PC-3 (cell line): ENCODE results near the gene SMAP2. TPM values are rescaled to one million over a fixed set of nuclear protein-coding genes. Genes with fewer than 3 reads are reported as not detected.
"Not testable (repeated sequence)": the region's sequence is repeated elsewhere in the genome, so short reads cannot be mapped to it uniquely, and the experiment has no call there.

Experiments used
- ATAC-seq: fragments of 200-7000 bp; cut with Tn5 transposase; 2 replicates; pipeline ENCODE4 v1.9.1; 2020; ENCODE audit warnings: mild to moderate bottlenecking, moderate library complexity
- BruUV-seq: library from RNA; stranded (reverse); fragments of 400-500 nt; replicated peaks from 2 replicates; lab custom pipeline; 2021; lab: Mats Ljungman, UMichigan
- CTCF ChIA-PET: fragments of 300-600 bp; sonication (Branson Sonifier 250); formaldehyde crosslinking; loops from one replicate; lab custom pipeline; 2022; ENCODE audit warnings: antibody characterized with exemption; lab: Charles Lee
- POLR2A ChIA-PET: fragments of 300-600 bp; sonication (Branson Sonifier 250); formaldehyde crosslinking; loops from one replicate; lab custom pipeline; 2022; ENCODE audit warnings: antibody characterized with exemption; ENCODE audit not compliant: unreplicated experiment; lab: Charles Lee
- DNase-seq: peaks from one replicate; pipeline ENCODE4 v3.0.0-alpha.2; 2015
- H2AFZ ChIP-seq: fragments of 300-600 bp; sonication (generic); 2 replicates; pipeline ENCODE4 v1.6.0; 2016; ENCODE audit warnings: antibody characterized with exemption, low read length
- H3F3A ChIP-seq: fragments of 300-600 bp; sonication (generic); one replicate; pipeline ENCODE4 v1.6.0; 2017; ENCODE audit warnings: antibody characterized with exemption, low read length, control low read depth, mild to moderate bottlenecking; ENCODE audit not compliant: unreplicated experiment
- H3K27ac ChIP-seq: fragments of 300-600 bp; sonication (generic); 2 replicates; pipeline ENCODE4 v1.5.1; 2016; ENCODE audit warnings: mild to moderate bottlenecking, low read length
- H3K27me3 ChIP-seq: fragments of 300-600 bp; sonication (generic); 2 replicates; pipeline ENCODE4 v1.6.1; 2016; ENCODE audit warnings: low read length, mixed read lengths
- H3K36me3 ChIP-seq: fragments of 300-600 bp; sonication (generic); 2 replicates; pipeline ENCODE4 v1.6.1; 2016; ENCODE audit warnings: low read depth, mixed run types, low read length, mixed read lengths
- H3K4me1 ChIP-seq: fragments of 300-600 bp; sonication (generic); 2 replicates; pipeline ENCODE4 v1.5.1; 2016; ENCODE audit warnings: low read length; ENCODE audit not compliant: insufficient read depth
- H3K4me2 ChIP-seq: fragments of 300-600 bp; sonication (generic); 2 replicates; pipeline ENCODE4 v1.6.0; 2016; ENCODE audit warnings: low read length
- H3K4me3 ChIP-seq: fragments of 300-600 bp; sonication (generic); 2 replicates; pipeline ENCODE4 v1.5.1; 2016; ENCODE audit warnings: mild to moderate bottlenecking, low read length, mixed read lengths
- H3K79me2 ChIP-seq: fragments of 300-600 bp; sonication (generic); 2 replicates; pipeline ENCODE4 v1.6.1; 2017; ENCODE audit warnings: low read length, mixed read lengths
- H3K9ac ChIP-seq: fragments of 300-600 bp; sonication (generic); 2 replicates; pipeline ENCODE4 v1.6.0; 2016; ENCODE audit warnings: mild to moderate bottlenecking, low read length
- H3K9me2 ChIP-seq: fragments of 300-600 bp; sonication (generic); replicated peaks from 2 replicates; pipeline ENCODE4 v1.6.1; 2016; ENCODE audit warnings: mixed run types, low read length, mixed read lengths
- H3K9me3 ChIP-seq: fragments of 300-600 bp; sonication (generic); 2 replicates; pipeline ENCODE4 v1.6.1; 2016; ENCODE audit warnings: low read length, mixed read lengths
- H4K20me1 ChIP-seq: fragments of 300-600 bp; sonication (generic); 2 replicates; pipeline ENCODE4 v1.6.1; 2016; ENCODE audit warnings: low read length, mixed read lengths
- EZH2 ChIP-seq: fragments of 300-600 bp; sonication (generic); IDR thresholded peaks from one replicate; pipeline ENCODE4 v1.6.1; 2017; ENCODE audit warnings: antibody characterized with exemption, mild to moderate bottlenecking, low read length; ENCODE audit not compliant: unreplicated experiment
- EZH2phosphoT487 ChIP-seq: fragments of 300-600 bp; sonication (generic); IDR thresholded peaks from 2 replicates; pipeline ENCODE4 v1.6.1; 2018; ENCODE audit warnings: mild to moderate bottlenecking, antibody characterized with exemption, low read length, borderline replicate concordance
- intact Hi-C: fragments of 100-400 bp; cut with micrococcal nuclease; formaldehyde crosslinking; loops from 2 replicates; pipeline ENCODE4 v1.9.0; 2023
- total RNA-seq: library from RNA; depleted of rRNA; stranded (reverse); fragments of >200 nt; gene quantifications from 2 replicates; pipeline ENCODE4 v1.2.3, GENCODE V29; 2014
- TF ChIP-seq, protein P1 (sequence below): fragments of 300-600 bp; sonication (generic); conservative IDR thresholded peaks from 2 replicates; pipeline ENCODE4 v1.5.1; 2017; ENCODE audit warnings: antibody characterized with exemption, low read depth, mild to moderate bottlenecking, low read length

The SMAP2 gene
- total RNA-seq, 1 experiment from 2014 or later: 48.1 TPM

DNA sequence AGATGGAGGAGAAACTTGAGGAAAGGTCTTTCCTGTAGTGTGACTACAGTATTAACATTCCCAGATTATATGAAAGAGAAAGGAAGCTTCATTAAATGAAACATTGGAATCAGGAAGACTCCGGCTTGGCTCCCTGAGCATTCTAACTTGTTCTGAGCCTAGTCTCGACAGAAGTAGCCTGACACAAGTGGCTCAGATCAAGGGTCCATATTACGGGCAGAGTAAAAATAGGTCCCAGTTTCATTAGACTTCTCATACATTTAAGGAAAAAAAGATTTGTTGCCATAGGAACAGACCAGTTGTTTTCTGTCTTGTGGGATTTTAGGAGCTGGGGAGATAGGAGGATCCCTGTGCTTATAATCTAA lies 12.8 kb downstream of the SMAP2 start:
- H2AFZ ChIP-seq: no peak overlapping the region
- no peak overlapping the region for H3K27ac ChIP-seq
- peaks cover 84% of the 10 kb centered on the region for H3K79me2 ChIP-seq
- no peaks in the 10 kb centered on the region for H3K9me2 ChIP-seq
- ATAC-seq: no peak
- ChIA-PET CTCF (no interaction called here), POLR2A (no interaction called here)
- DNase-seq: no peak
- no peak overlapping the region for H3K4me3 ChIP-seq
- TF ChIP-seq, protein P1, sequence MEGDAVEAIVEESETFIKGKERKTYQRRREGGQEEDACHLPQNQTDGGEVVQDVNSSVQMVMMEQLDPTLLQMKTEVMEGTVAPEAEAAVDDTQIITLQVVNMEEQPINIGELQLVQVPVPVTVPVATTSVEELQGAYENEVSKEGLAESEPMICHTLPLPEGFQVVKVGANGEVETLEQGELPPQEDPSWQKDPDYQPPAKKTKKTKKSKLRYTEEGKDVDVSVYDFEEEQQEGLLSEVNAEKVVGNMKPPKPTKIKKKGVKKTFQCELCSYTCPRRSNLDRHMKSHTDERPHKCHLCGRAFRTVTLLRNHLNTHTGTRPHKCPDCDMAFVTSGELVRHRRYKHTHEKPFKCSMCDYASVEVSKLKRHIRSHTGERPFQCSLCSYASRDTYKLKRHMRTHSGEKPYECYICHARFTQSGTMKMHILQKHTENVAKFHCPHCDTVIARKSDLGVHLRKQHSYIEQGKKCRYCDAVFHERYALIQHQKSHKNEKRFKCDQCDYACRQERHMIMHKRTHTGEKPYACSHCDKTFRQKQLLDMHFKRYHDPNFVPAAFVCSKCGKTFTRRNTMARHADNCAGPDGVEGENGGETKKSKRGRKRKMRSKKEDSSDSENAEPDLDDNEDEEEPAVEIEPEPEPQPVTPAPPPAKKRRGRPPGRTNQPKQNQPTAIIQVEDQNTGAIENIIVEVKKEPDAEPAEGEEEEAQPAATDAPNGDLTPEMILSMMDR: no peak
- no peak for TF ChIP-seq EZH2
- TF ChIP-seq EZH2phosphoT487: no peak
- no peaks in the 10 kb centered on the region; the same call in 1 of the 2 replicates for H3K36me3 ChIP-seq
- peaks cover 57% of the 10 kb centered on the region for H3K4me1 ChIP-seq
- no peaks in the 10 kb centered on the region for H3K27me3 ChIP-seq
- H3F3A ChIP-seq: peaks cover 21% of the 10 kb centered on the region
- H3K4me2 ChIP-seq: no peak overlapping the region
- H4K20me1 ChIP-seq: no peaks in the 10 kb centered on the region
- no peak overlapping the region for H3K9ac ChIP-seq
- no peaks in the 10 kb centered on the region for H3K9me3 ChIP-seq
- intact Hi-C loops: no loop called here
- BruUV-seq: no TSS peak

DNA sequence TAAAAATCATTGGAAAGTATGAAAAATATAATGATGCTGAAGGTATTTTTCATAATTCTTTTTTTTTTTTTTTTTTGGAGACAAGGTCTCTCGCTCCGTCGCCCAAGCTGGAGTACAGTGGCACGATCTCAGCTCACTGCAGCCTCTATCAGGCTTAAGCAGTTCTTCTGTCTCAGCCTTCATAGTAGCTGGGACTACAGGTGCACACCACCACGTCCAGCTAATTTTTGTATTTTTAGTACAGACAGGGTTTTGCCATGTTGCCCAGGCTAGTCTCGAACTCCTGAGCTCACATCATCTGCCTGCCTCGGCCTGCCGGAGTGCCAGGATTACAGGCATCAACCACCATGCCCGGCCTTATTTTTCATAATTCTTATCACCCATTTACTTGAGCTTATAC lies 13.3 kb downstream of the SMAP2 start:
- BruUV-seq: no TSS peak
- ChIA-PET POLR2A (no interaction called here), CTCF (no interaction called here)
- no peak overlapping the region for H3K4me2 ChIP-seq
- H3K27ac ChIP-seq: no peak overlapping the region
- H4K20me1 ChIP-seq: no peaks in the 10 kb centered on the region
- no peak for TF ChIP-seq EZH2
- TF ChIP-seq, protein P1: no peak
- no peak for TF ChIP-seq EZH2phosphoT487
- H3F3A ChIP-seq: peaks cover 21% of the 10 kb centered on the region
- ATAC-seq: no peak
- no peaks in the 10 kb centered on the region; the same call in 1 of the 2 replicates for H3K36me3 ChIP-seq
- peaks cover 84% of the 10 kb centered on the region for H3K79me2 ChIP-seq
- H2AFZ ChIP-seq: no peak overlapping the region
- no peak for DNase-seq
- intact Hi-C loops: no loop called here
- no peaks in the 10 kb centered on the region for H3K9me3 ChIP-seq
- no peaks in the 10 kb centered on the region for H3K27me3 ChIP-seq
- peaks cover 57% of the 10 kb centered on the region for H3K4me1 ChIP-seq
- H3K4me3 ChIP-seq: no peak overlapping the region
- H3K9me2 ChIP-seq: no peaks in the 10 kb centered on the region
- H3K9ac ChIP-seq: no peak overlapping the region

DNA sequence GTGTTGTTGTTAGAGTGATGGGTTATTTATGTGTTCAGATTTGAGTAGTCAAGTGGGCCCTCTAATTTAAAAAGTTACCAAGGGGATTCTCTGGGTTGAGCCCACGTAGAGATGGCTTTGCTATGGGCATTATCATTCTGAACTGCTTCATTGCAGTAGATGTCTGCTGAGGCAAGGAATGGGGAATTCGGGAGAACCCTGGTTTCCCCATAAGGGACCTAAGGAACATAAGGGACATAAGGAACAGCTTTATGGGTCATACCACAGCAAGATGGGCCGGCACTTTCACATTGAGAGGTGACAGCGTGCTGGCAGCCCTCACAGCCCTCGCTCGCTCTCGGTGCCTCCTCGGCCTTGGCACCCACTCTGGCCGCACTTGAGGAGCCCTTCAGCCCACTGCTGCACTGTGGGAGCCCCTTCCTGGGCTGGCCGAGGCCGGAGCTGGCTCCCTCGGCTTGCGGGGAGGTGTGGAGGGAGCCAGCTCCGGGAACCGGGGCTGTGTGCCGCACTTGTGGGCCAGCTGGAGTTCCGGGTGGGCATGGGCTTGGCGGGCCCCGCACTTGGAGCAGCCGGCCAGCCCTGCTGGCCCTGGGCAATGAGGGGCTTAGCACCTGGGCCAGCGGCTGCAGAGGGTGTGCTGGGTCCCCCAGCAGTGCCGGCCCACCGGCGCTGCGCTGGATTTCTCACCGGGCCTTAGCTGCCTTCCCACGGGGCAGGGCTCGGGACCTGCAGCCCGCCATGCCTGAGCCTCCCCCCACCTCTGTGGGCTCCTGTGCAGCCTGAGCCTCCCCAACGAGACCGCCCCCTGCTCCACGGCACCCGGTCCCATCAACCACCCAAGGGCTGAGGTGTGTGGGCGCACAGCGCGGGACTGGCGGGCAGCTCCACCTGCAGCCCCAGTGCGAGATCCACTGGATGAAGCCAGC lies 14.1 kb downstream of the SMAP2 start:
- POLR2A ChIA-PET, H3K9ac ChIP-seq, H3K9me2 ChIP-seq, H3K27ac ChIP-seq, BruUV-seq, CTCF ChIA-PET, H3K4me3 ChIP-seq, H3K9me3 ChIP-seq, H2AFZ ChIP-seq, H3K36me3 ChIP-seq, H3K27me3 ChIP-seq, intact Hi-C loops, H3K4me2 ChIP-seq, H4K20me1 ChIP-seq, ATAC-seq, DNase-seq: not testable (repeated sequence)
- Histone ChIP-seq H3K4me1 (peaks cover 53% of the 10 kb centered on the region), H3K79me2 (peaks cover 84% of the 10 kb centered on the region), H3F3A (peaks cover 15% of the 10 kb centered on the region)

DNA sequence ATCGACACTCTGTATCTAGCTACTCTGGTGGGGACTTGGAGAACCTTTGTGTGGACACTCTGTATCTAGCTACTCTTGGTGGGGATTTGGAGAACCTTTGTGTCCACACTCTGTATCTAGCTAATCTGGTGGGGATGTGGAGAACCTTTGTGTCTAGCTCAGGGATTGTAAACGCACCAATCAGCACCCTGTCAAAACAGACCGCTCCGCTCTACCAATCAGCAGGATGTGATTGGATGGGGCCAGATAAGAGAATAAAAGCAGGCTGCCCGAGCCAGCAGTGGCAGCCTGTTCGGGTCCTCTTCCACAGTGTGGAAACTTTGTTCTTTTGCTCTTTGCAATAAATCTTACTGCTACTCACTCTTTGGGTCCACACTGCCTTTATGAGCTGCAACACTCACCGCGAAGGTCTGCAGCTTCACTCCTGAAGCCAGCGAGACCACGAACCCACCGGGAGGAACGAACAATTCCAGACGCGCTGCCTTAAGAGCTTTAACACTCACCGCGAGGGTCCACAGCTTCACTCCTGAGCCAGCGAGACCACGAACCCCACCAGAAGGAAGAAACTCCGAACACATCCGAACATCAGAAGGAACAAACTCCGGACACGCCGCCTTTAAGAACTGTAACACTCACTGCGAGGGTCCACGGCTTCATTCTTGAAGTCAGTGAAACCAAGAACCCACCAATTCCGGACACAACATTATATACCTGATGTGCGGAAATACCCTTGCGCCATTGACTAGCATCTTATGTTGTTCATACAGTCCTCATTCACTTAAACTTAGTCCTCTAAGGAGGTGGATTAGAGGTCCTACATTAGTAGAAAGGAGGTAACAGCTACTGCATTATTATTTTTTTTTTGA lies 15.2 kb downstream of the SMAP2 start:
- H3K9me2 ChIP-seq, CTCF ChIA-PET, H3K9me3 ChIP-seq, H3K4me2 ChIP-seq, H3K4me3 ChIP-seq, ATAC-seq, H3K9ac ChIP-seq, H3K27me3 ChIP-seq, DNase-seq, POLR2A ChIA-PET, BruUV-seq, H3K36me3 ChIP-seq, intact Hi-C loops, H3K27ac ChIP-seq, H4K20me1 ChIP-seq, H3F3A ChIP-seq, H2AFZ ChIP-seq: not testable (repeated sequence)
- Histone ChIP-seq H3K4me1 (peaks cover 43% of the 10 kb centered on the region), H3K79me2 (peaks cover 87% of the 10 kb centered on the region)
